NCI-H2171 treated with DMSO at 0.1 percent for 48 hours (cell line): Measurements from ENCODE around the gene TK2.
"Not testable (repeated sequence)": the region's sequence is repeated elsewhere in the genome, so short reads cannot be mapped to it uniquely, and the experiment has no call there.

Experiments
- DNase-seq: peaks from one replicate; lab custom pipeline; 2025; lab: John Stamatoyannopoulos, UW

TK2 gene

DNA sequence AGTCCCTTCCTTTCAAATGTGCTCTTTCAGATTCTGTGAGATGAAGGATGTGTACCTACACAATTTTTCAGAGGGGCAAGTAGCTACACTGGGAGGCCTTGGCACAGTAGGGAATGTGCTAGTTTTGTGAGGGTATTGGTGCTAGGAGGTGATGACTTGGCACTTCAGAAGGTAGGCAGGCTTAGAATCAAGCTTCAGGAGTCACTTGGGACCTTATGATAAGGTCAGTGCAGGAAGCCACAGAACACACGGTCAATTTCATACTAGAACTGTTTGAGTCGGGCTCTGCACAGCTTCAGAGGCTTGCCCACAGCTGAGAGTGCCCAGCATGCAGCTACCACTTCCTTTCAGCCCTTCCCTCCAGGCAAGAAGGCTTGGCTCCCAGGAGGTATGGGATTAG is 22.4 kb upstream of the TK2 start:
- DNase-seq = no peak

DNA sequence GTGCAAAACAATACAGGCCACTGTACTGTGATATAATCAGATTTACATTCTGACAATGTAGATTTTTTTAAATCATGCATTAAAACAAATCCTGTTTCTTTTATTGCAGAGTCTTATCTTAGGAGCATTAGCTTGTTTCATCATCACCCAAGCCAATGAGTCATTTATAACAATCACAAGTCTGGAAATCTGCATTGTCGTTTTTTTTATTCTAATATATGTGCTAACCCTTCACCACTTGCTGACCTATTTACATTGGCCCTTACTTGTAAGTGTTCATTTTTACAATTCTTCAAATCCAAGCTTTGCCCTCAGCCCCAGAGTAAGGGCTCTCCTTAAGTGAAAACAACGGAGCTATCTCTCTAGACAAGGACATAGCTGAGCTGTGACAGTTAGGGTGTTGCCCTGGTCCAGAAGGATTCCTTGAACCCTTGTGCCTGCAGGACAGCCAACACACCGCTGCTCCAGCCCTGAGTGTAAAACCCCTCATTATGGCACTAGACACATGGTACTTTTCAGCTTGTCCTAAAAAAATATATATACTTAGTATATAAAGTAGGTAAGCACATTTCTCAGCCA is 20.0 kb upstream of the TK2 start:
- no peak for DNase-seq

DNA sequence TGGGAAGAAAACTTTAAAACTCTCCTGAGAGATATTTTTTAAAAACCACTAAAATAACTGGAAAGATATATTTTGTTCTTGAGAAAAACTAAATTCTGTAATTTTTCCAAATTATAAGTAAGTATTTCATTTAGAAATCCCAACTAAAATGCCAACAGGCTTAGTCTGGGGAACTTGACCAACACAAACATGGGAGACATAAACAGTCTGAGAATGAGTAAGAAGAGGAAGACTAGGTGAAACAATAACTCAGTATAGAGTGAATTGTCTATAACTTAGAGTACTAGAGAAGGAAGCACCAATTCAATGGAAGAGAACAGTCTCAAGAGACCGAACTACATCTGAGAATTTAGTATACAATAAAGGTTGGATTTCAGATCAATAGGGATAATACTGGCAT is 19.2 kb upstream of the TK2 start:
- no peak for DNase-seq

DNA sequence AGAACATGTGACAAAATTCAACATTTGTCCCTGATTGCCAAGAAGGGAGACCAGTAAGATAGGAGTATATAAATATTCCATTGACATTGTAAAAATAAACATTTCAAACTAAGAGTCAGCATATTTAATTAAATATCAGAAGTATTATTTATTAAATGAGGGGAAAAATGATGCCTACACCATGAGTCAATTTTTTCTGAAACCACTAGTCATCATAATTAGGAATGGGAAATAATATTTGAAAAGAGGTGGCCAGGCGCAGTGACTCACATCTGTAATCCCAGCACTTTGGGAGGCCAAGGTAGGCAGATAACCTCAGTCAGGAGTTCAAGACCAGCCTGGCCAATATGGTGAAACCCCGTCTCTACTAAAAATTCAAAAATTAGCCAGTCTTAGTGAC is 18.4 kb upstream of the TK2 start:
- no peak for DNase-seq

DNA sequence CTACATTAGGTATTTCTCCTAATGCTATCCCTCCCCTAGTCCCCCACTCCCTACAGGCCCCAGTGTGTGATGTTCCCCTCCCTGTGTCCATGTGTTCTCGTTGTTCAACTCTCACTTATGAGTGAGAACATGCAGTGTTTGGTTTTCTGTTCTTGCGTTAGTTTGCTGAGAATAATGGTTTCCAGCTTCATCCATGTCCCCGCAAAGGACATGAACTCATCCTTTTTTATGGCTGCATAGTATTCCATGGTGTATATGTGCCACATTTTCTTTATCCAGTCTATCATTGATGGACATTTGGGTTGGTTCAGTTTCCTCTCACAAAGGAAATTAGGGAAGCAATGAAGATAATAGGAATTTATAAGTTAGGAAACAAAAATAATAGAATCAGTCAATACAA is 17.3 kb upstream of the TK2 start:
- not testable (repeated sequence) for DNase-seq

DNA sequence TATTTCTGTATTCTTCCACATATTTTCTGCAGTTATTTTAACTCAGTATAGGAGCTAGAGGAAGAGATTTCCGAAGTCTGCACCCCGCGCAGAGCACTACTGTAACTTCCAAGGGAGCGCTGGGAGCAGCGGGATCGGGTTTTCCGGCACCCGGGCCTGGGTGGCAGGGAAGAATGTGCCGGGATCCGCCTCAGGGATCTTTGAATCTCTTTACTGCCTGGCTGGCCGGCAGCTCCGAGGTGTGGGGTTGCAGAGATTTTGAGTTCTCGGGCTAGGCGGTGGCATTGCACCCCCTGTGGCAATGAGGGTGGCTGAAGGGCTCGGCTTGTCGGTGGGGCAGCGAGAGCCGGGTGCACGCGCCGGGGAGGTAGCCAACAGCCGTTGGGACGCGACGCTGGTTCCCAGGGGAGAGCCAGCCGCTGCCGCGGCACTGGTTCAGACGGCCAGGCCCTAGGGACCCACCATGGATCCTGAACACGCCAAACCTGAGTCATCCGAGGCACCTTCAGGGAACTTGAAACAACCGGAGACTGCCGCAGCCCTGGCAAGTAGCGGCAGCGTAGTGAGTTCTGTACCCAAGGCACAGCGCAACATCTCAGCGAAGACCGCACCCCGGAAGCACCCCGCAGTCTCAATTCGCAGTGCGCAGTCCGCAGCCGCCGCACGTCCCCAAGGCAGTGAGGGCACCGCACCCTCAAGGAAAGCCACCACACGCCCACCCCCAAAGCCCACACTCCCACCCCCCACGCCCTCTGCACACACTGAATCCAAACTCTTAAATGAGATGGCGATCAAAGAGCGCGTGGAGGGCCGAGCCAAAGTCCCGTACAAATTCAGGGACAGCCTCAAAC is 16.4 kb upstream of the TK2 start, which contains the start of gene CMTM1:
CMTM1 (plus strand) TSS at position 389 of the 851 bp plus-strand sequence; CDS start at position 464, 75 bp downstream.
- DNase-seq = no peak

DNA sequence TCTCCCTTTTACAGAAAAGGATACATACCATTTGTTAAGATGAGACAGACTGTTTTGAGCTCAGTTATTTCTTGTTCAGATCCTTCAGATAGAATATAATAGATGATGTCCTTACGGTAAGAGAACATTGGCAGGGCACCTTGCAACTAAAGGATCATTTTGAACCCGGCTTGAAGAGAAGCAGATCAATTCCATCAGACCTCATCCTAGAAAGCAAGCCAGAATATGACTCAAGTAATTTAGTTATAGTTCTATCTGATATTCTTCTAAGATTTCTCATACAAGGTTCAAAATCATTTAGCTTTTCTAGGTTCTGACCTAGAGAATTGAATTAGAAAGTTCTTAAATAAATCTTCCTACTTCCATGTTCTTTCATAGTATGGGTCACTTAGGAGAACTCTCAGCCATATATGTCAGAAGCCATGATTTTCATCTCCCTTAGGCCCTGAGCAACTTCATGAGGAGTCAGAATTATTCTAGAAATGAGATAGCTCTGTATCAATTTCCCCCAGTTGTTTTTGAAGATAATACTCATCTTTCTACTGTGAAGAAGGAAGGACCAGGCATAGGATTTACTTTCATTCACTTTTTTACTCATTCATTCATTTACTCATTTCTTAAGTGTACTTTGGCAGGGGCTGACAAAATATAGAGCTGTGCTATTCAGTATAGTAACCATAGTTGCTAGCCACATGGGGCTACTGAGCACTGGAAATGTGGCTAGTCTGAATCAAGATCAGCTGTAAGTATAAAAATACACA is 13.8 kb upstream of the TK2 start:
- no peak for DNase-seq

DNA sequence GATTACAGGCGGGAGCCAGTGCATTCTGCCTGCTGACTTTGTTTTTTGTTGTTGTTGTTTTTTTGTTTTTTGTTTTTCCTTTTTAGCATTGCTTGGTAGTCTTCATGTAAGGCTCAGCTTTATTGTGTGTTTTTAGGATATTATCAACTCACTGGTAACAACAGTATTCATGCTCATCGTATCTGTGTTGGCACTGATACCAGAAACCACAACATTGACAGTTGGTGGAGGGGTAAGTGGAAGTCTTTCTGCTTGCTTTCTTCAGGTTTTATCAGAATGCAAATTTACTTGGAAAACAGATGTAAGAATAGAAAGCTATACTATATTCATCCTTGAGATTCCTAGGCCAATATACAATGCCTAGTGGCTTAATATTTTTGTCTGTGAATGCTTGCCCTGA is 13.1 kb upstream of the TK2 start:
- no peak for DNase-seq

DNA sequence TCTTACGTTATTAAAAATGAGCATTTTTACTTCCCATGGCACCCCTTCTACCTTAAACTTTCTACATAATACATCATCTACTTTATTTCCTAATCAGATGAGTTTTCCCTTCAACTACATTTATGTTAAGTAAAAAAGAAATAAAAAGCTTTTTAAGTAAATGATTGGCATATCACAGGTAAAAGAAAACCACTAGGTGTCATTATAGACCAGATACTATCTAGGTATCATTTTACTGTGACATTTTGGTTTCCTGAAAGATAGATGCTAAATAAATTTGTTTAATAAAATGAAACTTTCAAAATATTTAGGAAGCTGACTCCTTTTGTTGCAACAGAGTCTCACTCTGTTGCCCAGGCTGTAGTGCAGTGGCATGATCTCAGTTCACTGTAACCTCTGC is 12.5 kb upstream of the TK2 start:
- peak; percentile 4 for DNase-seq

DNA sequence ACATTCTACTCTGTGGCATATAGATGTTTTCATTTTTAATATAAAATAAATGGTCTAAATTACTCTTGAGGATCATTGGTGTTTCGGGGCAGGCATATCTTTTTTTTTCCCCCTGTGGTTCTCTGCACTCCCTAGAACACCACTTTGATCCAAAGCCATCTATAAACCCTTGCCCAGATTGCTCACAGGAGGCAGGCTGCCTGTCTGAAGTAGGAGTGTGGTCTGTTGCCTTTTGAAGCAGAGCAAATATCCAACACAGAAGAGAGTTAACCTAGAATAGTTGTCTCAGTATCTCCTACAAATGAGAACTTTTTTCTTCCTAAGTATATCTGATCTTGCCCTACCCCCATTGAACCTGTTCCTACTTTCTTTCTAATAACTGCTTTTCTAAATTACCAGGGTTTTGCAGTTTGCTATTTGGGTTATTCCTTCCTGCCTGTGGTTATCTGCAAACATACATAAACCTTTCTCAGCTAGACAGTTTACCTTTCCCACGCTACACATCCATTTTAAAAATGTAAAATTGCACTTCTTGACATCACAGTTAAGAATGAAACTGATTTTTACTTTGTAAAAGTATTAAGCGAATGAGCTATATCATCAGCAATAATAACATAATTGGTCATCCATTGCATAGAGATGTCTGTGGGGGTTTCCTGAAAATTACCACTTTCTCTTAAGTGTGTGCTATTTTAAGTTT is 11.6 kb upstream of the TK2 start:
- DNase-seq = no peak

DNA sequence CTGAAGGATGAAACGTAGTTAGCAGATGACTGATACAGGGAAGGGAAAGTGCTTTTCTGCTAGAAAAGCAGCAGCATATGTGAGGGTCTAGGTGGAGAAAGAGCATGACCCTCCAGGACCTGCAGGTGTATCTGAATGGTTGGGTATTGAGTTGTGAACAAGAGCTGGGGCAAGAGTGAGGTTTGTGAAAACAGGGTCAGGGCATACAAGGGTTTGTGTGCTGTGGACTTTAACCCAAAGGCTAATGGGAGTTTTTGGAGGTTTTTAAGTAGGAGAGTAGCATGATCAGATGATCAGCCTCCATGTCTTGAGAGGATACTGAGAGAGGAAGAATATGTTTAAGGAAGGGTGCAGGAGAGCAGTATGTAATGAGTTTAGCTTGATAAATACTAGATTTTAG is 10.2 kb upstream of the TK2 start:
- no peak for DNase-seq

DNA sequence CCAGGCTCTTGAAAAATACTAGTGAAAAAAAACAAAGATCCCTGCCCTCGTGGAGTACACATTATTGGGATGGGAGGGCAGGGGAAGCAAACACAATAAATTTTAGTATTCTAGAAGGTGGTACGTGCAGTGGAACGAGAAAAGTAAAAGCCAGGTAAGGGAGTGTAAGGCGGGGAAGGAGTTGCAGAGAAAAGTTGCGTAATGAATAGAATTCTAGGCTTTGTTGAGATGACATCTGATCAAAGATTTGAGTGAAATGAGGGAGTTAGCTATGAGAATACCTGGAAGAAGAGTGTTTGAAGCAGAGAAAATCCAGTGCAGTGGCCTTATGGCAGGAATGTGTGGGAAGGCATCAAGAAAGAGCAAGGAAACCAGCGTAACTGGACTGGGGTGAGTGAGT is 4.6 kb upstream of the TK2 start:
- DNase-seq = no peak

DNA sequence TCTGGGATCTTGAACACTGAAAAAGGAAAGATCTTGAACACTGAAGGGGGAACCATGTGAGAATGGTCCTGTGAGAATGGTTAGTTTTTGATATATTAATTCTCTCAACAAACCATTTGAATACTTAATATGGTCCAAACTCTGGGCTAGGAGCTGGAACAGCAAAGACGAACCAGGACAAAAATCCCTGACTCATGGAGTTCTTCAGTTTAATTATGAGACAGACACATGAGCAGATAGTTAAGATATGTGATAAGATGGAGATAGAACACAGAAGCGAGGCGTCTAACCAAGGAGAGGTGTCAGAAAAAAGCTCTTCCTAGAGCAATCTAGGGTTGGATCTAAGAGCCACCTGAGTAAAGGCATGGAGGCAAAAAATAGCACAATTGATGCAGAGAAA is 4.1 kb upstream of the TK2 start:
- DNase-seq = no peak

DNA sequence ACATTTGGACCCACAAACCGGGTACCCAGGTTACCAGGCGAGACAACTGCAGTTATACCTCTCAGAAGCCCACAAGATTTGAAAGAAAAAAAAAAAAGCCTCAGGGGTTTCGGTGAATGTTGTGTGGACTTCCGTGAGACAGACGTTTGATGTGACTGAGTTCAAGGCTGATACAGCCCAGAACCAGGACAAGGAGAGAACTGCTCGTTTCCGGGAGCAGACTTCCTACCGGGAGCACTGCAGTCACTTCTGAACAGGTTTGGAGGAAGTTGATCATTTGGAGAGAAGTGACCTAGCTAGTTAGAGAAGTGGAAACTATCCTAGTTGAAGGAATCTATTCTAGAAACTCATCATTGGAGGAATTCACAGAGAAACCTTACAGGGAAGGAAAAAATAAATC is 3.3 kb upstream of the TK2 start:
- no peak for DNase-seq

DNA sequence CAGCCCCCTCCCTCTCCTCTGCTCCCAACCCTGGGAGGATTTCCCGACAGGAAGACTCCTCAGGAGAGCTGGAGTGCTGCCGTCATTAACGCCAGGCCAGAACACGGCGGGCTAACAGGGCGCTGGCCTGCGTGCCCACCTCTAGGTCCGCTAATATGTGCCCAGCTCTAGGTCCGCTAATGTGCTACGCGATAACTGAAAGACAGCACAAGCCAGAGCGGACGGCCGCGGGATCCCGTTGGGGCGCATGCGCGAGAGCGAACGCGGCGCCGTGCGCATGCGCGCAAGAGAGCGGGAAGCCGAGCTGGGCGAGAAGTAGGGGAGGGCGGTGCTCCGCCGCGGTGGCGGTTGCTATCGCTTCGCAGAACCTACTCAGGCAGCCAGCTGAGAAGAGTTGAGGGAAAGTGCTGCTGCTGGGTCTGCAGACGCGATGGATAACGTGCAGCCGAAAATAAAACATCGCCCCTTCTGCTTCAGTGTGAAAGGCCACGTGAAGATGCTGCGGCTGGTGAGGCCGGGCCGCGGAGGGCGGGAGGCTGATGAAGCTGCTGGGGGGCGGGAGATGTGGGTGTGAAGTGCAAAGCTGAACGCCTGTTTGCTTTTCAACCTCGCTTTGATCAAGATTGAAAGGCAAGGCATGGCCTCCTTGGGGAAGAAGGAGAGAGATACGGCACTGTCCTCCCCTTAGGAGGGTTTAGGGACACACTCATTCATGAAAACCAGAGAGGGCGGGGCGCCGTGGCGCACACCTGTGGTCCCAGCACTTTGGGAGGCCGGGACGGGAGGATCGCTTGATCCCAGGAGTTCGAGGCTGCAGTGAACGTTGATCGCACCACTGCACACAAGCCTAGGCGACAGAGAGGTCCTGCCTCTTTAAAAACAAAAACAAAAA is 2.6 kb upstream of the TK2 start, which contains the start of gene CKLF:
CKLF (plus strand) TSS at position 291 of the 892 bp plus-strand sequence; CDS start at position 431, 140 bp downstream.
- DNase-seq = peak; percentile 88

DNA sequence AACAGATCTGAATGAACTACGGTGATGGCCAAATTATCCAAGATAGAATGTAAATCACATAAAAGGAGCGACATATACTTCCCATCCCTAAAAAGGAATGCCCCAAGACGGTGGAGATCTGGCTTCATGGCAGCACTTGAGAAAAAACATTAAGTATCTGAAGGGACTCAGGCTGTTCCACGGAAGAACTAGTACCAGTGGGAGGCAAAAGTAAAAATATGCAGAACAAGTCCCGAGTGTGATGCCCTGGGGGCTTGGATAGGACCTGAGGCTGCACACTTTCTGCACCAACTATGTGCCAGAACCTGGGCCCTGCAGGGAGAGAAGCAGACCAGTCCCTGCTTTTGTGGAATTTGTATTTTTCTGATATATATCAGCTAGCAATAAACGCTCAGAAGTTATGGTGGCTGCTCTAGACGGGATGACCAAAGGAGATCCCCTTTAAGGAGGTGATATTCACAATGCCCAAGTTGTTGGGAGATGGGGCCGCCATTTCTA is 1.9 kb upstream of the TK2 start:
- no peak for DNase-seq

DNA sequence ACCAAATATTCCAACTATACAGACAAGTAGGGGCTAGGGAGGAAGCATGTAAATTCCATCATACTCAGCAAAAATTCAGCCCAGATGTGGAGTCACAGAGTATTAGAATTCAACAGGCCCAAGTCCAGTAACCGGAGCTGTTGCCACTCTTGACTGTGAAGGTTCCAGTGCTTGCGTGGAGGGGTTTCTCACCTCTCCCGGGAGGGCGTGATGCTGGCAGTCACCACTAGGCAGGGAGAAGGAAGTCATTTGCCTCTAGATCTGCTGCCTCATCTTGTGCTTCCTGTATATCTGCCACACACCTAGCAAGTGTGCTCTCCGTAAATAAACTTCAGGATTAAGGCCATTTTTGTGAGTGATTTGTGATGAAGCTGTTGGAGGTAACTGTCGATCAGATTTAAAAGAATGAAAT is 1.4 kb upstream of the TK2 start:
- peak; percentile 45 for DNase-seq

DNA sequence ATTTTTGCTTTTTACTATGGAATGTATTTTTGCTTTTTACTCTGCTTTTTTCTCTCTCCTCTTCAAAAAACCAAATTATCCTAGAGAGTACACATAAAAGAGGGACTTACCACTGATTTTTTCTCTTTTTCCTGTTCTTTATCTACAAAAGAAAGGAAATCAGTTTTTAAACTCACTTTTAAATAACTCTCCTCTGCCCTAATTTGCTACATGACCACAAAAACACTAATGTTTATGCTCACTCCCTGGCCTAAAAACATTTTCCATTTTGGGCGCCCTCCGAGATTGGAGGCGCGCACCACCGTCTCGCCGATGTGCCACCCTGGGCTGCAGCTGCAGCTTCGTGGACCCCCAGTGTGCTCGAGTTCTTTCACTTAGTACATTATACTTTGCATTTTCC is 1.1 kb downstream of the TK2 start:
- no peak for DNase-seq

DNA sequence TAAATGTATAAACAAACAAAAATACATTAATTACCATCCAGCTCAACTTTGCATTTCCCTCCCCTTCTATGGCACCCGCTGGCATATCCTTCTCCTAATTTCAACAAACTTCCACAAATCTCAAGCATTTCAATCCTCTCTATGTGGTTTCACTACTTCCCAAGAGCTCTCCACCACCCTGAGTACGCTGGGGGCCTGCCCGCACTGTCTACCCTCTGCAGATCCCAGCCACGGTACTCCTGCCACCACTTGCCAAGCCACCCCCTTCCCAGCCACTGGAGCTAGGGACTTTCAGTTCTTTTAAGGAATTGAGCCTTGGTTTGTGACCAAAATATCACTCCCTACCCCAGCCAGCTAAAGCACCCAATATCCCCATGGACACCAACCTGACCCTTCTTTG is 1.9 kb downstream of the TK2 start:
- DNase-seq = no peak

DNA sequence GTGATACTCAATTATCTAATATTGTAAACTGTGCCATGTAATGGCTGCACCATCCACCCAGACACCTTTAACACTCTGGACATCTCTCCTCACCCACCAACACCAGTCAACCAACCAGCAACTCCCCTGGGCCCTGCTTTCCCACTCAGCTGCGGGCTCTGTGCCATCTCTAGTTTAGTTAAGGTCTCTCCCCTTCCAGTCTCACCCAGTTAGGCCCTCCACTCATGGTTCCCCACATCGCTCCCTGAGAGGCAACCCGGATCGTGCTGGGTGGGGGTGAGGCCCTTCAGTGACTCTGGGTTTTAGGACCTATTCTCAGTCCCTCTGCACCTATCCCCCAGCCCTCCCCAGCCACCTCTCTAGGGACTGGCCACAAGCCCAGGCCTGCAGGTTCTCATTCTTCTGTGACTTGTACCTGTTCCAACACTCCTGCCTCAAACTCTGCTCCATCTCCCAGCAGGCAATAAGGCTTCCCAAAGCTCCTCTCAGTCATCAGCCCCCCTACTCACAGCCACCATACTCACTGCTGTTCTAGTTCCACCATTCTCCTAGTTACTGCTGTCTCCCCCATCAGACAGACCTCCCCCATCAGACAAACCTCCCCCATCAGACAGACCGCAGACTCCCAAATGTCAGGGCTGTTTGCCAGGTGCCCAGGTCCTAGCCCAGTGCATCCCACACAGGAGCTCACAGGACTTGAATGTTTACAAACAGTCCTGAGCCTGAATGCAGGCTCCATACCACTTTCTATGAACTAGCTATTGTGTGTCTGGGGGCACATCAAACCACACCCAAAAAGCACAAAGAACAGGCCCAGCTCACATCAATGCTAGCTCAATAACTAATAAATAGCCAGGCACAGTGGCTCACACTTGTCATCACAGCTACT is 2.6 kb downstream of the TK2 start:
- peak; percentile 17 for DNase-seq
